Keratinocyte (primary cell): ENCODE data around the gene ECHDC1.

Experiments used
- EZH2 ChIP-seq: IDR thresholded peaks from one replicate; pipeline ENCODE4 v1.6.1; 2012; ENCODE audit warnings: inconsistent platforms, mild to moderate bottlenecking, low read length, moderate library complexity
- TF ChIP-seq, protein P1 (sequence below), 3 experiments: IDR thresholded peaks in 1 of 3; conservative IDR thresholded peaks in 1 of 3; optimal IDR thresholded peaks in 1 of 3; 2 replicates in 2 of 3; 3 replicates in 1 of 3; pipeline versions ENCODE3 to v1.5.1; 2011; ENCODE audit warnings: low read length in 3 of 3, mild to moderate bottlenecking in 3 of 3, moderate library complexity in 2 of 3, control low read depth in 1 of 3, inconsistent platforms in 1 of 3; ENCODE audit not compliant: insufficient read depth in 2 of 3; ENCODE audit errors: extremely low read depth in 1 of 3

DNA sequence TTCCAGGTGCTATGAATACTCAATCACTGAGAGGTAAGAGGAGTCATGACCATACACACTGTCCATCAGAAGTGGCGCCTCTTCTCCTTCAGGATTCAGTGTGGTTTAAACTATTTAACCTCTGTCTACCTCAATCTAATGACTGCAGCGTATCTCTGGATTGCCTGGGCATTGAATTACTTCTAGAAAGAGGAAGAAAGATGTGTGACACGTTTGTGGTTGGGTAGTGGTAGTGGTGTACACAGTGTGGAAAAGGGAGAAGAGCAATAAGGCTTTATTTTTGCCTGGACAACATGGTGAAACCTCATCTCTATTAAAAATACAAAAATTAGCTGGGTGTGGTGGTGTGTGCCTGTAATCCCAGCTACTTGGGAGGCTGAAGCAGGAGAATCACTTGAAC, 38.0 kb upstream of the ECHDC1 start:
- TF ChIP-seq, protein P1, sequence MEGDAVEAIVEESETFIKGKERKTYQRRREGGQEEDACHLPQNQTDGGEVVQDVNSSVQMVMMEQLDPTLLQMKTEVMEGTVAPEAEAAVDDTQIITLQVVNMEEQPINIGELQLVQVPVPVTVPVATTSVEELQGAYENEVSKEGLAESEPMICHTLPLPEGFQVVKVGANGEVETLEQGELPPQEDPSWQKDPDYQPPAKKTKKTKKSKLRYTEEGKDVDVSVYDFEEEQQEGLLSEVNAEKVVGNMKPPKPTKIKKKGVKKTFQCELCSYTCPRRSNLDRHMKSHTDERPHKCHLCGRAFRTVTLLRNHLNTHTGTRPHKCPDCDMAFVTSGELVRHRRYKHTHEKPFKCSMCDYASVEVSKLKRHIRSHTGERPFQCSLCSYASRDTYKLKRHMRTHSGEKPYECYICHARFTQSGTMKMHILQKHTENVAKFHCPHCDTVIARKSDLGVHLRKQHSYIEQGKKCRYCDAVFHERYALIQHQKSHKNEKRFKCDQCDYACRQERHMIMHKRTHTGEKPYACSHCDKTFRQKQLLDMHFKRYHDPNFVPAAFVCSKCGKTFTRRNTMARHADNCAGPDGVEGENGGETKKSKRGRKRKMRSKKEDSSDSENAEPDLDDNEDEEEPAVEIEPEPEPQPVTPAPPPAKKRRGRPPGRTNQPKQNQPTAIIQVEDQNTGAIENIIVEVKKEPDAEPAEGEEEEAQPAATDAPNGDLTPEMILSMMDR (optimal IDR thresholded peaks at IDR 0.05 in 1 of 3, IDR thresholded peaks at IDR 0.05 in 1 of 3, conservative IDR thresholded peaks at IDR 0.05 in 1 of 3; ENCODE audit: extremely low read depth in 1 of 3, insufficient read depth in 2 of 3, low read length in 3 of 3) = no peak
- no peak for TF ChIP-seq EZH2
